H1 (cell line): Measurements from ENCODE around the gene CRHR1. TPM values are rescaled to one million over a fixed set of nuclear protein-coding genes. Genes with fewer than 3 reads are reported as not detected.

Experiments
- CTCF ChIA-PET: fragments of 300-600 bp; sonication (Branson Sonifier 250); formaldehyde crosslinking; loops from one replicate; lab custom pipeline; 2021; ENCODE audit not compliant: partially characterized antibody; lab: Charles Lee
- POLR2A ChIA-PET: fragments of 300-600 bp; sonication (Branson Sonifier 250); formaldehyde crosslinking; loops from one replicate; lab custom pipeline; 2021; ENCODE audit warnings: inconsistent platforms; ENCODE audit not compliant: partially characterized antibody; lab: Charles Lee
- DNase-seq, 2 experiments: peaks; one replicate each; pipeline versions ENCODE4 v3.0.0 to v3.0.0-alpha.2; 2010 to 2022; ENCODE audit warnings: low spot score in 2 of 2, low read depth in 1 of 2, mixed read lengths in 1 of 2
- FAIRE-seq: peaks from 2 replicates; lab custom pipeline; 2011; peaks lifted over from hg19 to GRCh38; lab: Jason Lieb, UNC
- H2AFZ ChIP-seq: 2 replicates; pipeline ENCODE4 v1.8.1; 2012; ENCODE audit warnings: low read length, inconsistent platforms
- H2AK5ac ChIP-seq: 2 replicates; pipeline ENCODE4 v1.6.1; 2013; ENCODE audit warnings: low read depth, low read length
- H2BK120ac ChIP-seq: replicated peaks from 2 replicates; pipeline ENCODE3; 2013; ENCODE audit warnings: low read depth, low read length, inconsistent platforms
- H2BK12ac ChIP-seq: 2 replicates; pipeline ENCODE4 v1.6.1; 2013; ENCODE audit warnings: low read depth, low read length
- H2BK15ac ChIP-seq: 2 replicates; pipeline ENCODE4 v1.6.1; 2013; ENCODE audit warnings: low read length
- H2BK20ac ChIP-seq: 2 replicates; pipeline ENCODE4 v1.6.1; 2013; ENCODE audit warnings: low read length
- H2BK5ac ChIP-seq: 2 replicates; pipeline ENCODE4 v1.6.1; 2013; ENCODE audit warnings: low read depth, low read length
- H3K14ac ChIP-seq: 2 replicates; pipeline ENCODE4 v1.6.1; 2013; ENCODE audit warnings: inconsistent platforms; ENCODE audit not compliant: insufficient read length
- H3K18ac ChIP-seq: 2 replicates; pipeline ENCODE4 v1.6.1; 2013; ENCODE audit warnings: low read length; ENCODE audit errors: extremely low read depth
- H3K23ac ChIP-seq: 2 replicates; pipeline ENCODE4 v1.6.1; 2013; ENCODE audit warnings: inconsistent platforms; ENCODE audit not compliant: insufficient read length
- H3K23me2 ChIP-seq: 2 replicates; pipeline ENCODE4 v1.6.1; 2013; ENCODE audit warnings: low read depth, low read length
- H3K27ac ChIP-seq: 2 replicates; pipeline ENCODE4 v1.6.1; 2011; ENCODE audit warnings: low read depth, low read length, inconsistent platforms
- H3K27me3 ChIP-seq, 4 experiments: replicated peaks in 1 of 4; 1 replicate in 1 of 4; 2 replicates in 3 of 4; pipeline versions ENCODE4 v1.6.1 to v1.8.1; 2011 to 2013; ENCODE audit warnings: low read length in 3 of 4, mild to moderate bottlenecking in 3 of 4, inconsistent platforms in 2 of 4, mixed read lengths in 2 of 4, moderate library complexity in 1 of 4; ENCODE audit not compliant: control insufficient read depth in 3 of 4, insufficient read depth in 3 of 4; ENCODE audit errors: extremely low read depth in 1 of 4
- H3K36me3 ChIP-seq, 4 experiments: 2 replicates each; pipeline versions ENCODE4 v1.6.1 to v1.8.1; 2011 to 2013; ENCODE audit warnings: mild to moderate bottlenecking in 4 of 4, low read length in 3 of 4, moderate library complexity in 2 of 4, control low read depth in 1 of 4, inconsistent platforms in 1 of 4; ENCODE audit not compliant: insufficient read depth in 4 of 4, control insufficient read depth in 2 of 4
- H3K4ac ChIP-seq: replicated peaks from 2 replicates; pipeline ENCODE3; 2013; ENCODE audit warnings: low read length, low read depth, mixed read lengths, inconsistent platforms; ENCODE audit not compliant: insufficient read length
- H3K4me1 ChIP-seq, 4 experiments: replicated peaks in 1 of 4; 1 replicate in 1 of 4; 2 replicates in 3 of 4; pipeline versions ENCODE4 v1.6.1 to v1.8.1; 2011 to 2013; ENCODE audit warnings: low read length in 3 of 4, inconsistent platforms in 2 of 4, mixed read lengths in 1 of 4; ENCODE audit not compliant: insufficient read depth in 4 of 4, control insufficient read depth in 3 of 4
- H3K4me2 ChIP-seq, 2 experiments: 2 replicates each; pipeline versions ENCODE4 v1.6.1 to v1.8.1; 2011 to 2013; ENCODE audit warnings: low read depth in 2 of 2, low read length in 2 of 2, control low read depth in 1 of 2, inconsistent platforms in 1 of 2, mild to moderate bottlenecking in 1 of 2; ENCODE audit not compliant: insufficient read depth in 1 of 2
- H3K4me3 ChIP-seq, 4 experiments: fragments of 200-600, 300-600 bp in 1 of 4; sonication (generic), shearing (Covaris generic), sonication (Bioruptor Twin) in 1 of 4; 2 replicates each; pipeline versions ENCODE4 v1.5.1 to v1.8.1; 2011 to 2016; ENCODE audit warnings: low read length in 4 of 4, low read depth in 3 of 4, control low read depth in 2 of 4, inconsistent platforms in 2 of 4, mild to moderate bottlenecking in 2 of 4, mixed read lengths in 1 of 4, moderate library complexity in 1 of 4; ENCODE audit not compliant: insufficient read depth in 2 of 4; ENCODE audit errors: extremely low read depth in 1 of 4
- H3K56ac ChIP-seq: replicated peaks from 2 replicates; pipeline ENCODE3; 2013; ENCODE audit warnings: low read depth, mild to moderate bottlenecking, mixed read lengths, low read length, inconsistent platforms; ENCODE audit not compliant: insufficient read length
- H3K79me1 ChIP-seq: 2 replicates; pipeline ENCODE4 v1.6.1; 2013; ENCODE audit warnings: low read depth, low read length, control low read depth
- H3K79me2 ChIP-seq, 2 experiments: 2 replicates each; pipeline versions ENCODE4 v1.6.1 to v1.8.1; 2012 to 2013; ENCODE audit warnings: low read length in 2 of 2, mild to moderate bottlenecking in 2 of 2, inconsistent platforms in 1 of 2; ENCODE audit not compliant: insufficient read depth in 2 of 2, control insufficient read depth in 1 of 2
- H3K9ac ChIP-seq, 4 experiments: replicated peaks in 1 of 4; 1 replicate in 1 of 4; 2 replicates in 3 of 4; pipeline versions ENCODE4 v1.6.1 to v1.8.1; 2011 to 2013; ENCODE audit warnings: low read depth in 3 of 4, low read length in 3 of 4, control low read depth in 2 of 4, mild to moderate bottlenecking in 2 of 4, moderate library complexity in 2 of 4, inconsistent platforms in 1 of 4; ENCODE audit errors: extremely low read depth in 1 of 4
- H3K9me3 ChIP-seq, 2 experiments: 2 replicates each; pipeline versions ENCODE4 v1.6.1 to v1.8.1; 2012 to 2013; ENCODE audit warnings: mild to moderate bottlenecking in 2 of 2, moderate library complexity in 2 of 2, control low read depth in 1 of 2, inconsistent platforms in 1 of 2, low read depth in 1 of 2, low read length in 1 of 2, mixed read lengths in 1 of 2; ENCODE audit not compliant: insufficient read depth in 2 of 2
- H4K20me1 ChIP-seq, 2 experiments: replicated peaks in 1 of 2; 2 replicates each; pipeline versions ENCODE3 to v1.8.1; 2011 to 2013; ENCODE audit warnings: inconsistent platforms in 2 of 2, low read length in 2 of 2, mild to moderate bottlenecking in 1 of 2; ENCODE audit not compliant: insufficient read depth in 2 of 2, control insufficient read depth in 1 of 2
- H4K5ac ChIP-seq: 2 replicates; pipeline ENCODE4 v1.6.1; 2013; ENCODE audit warnings: low read length, low read depth, mixed read lengths, inconsistent platforms; ENCODE audit not compliant: insufficient read length
- H4K8ac ChIP-seq: 2 replicates; pipeline ENCODE4 v1.8.0; 2013; ENCODE audit warnings: mild to moderate bottlenecking, moderate library complexity, low read length, inconsistent platforms; ENCODE audit not compliant: insufficient read depth; ENCODE audit errors: extremely low read depth
- H4K91ac ChIP-seq: replicated peaks from 2 replicates; pipeline ENCODE3; 2013; ENCODE audit warnings: low read length, mixed read lengths, inconsistent platforms; ENCODE audit not compliant: insufficient read length
- WGBS, 2 experiments: shearing (Covaris generic) in 1 of 2; methylation state at CpG; one replicate each; pipeline versions ENCODE4 v1.1.6 to v1.1.7; 2013 to 2015; ENCODE audit warnings: low lambda C conversion rate in 2 of 2, mixed read lengths in 2 of 2, inconsistent platforms in 1 of 2, low coverage in 1 of 2, missing lambda C conversion rate in 1 of 2; ENCODE audit not compliant: insufficient replicate concordance in 2 of 2, insufficient coverage in 1 of 2, insufficient read length in 1 of 2; ENCODE audit errors: extremely low coverage in 1 of 2, missing lambda C conversion rate in 1 of 2; 5-methylcytosine and 5-hydroxymethylcytosine counted together
- polyA plus RNA-seq, 7 experiments: library from polyadenylated mRNA; depleted of rRNA in 3 of 7; stranded (reverse) in 5 of 7; unstranded in 2 of 7; fragments of >200 nt in 5 of 7; fragments of 200-250 nt in 2 of 7; gene quantifications; 1 replicate in 5 of 7; 2 replicates in 1 of 7; 4 replicates in 1 of 7; pipeline versions ENCODE4 v1.2.1 to v1.2.3, GENCODE V29; 2011 to 2013; ENCODE audit warnings: missing spikeins in 2 of 7, mixed read lengths in 2 of 7
- total RNA-seq: library from RNA; stranded (reverse); fragmentation: NEBNext Ultra II Directional; extraction: Animal tissue kit (Norgen Biotek cat#: 25700); gene quantifications from 2 replicates; pipeline ENCODE4 v1.2.1, GENCODE V29; 2021

Gene CRHR1
- total and polyA plus RNA-seq, 2 of the 8 experiments (the other 6 are each of a cell fraction or from before 2014, with no cell fraction given) = 0.56 to 1.7 TPM

DNA sequence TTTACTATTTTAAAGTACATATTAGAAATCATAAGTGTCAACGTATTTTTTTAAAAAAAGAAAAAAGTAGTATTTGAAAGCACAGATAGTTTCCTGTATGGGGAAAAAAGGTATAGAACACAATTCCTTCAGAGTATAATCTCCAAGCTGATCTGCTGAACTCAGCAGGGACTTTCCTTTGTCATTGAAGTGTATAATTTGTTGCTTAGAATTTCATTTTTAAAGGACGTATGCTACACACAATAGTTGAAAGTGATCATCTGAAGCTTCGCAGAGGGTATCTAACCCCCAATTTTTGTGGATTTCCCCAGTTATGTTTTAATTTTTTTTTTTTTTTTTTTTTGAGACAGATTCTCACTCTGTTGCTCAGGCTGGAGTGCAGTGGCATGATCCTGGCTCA, 90.0 kb downstream of the CRHR1 start:
- FAIRE-seq = no peak
- Histone ChIP-seq H4K91ac (no peak overlapping the region), H3K4me3 (no peak overlapping the region), H3K4me1 (no peaks in the 10 kb centered on the region; a peak in 1 of 7 replicates), H3K79me1 (no peaks in the 10 kb centered on the region), H3K9ac (no peak overlapping the region), H3K27ac (no peak overlapping the region), H2AK5ac (no peak overlapping the region), H3K9me3 (peaks cover 0 to 3% of the 10 kb centered on the region in 2 experiments; a peak in 1 of 4 replicates), H2BK12ac (no peak overlapping the region), H3K23ac (no peak overlapping the region), H4K5ac (no peak overlapping the region), H3K27me3 (no peaks in the 10 kb centered on the region), H2BK15ac (no peak overlapping the region), H4K8ac (no peak overlapping the region), H3K14ac (no peak overlapping the region), H3K4me2 (no peak overlapping the region), H3K23me2 (no peaks in the 10 kb centered on the region), H3K56ac (no peak overlapping the region), H4K20me1 (no peaks in the 10 kb centered on the region), H3K18ac (no peak overlapping the region), H3K36me3 (no peaks in the 10 kb centered on the region), H2BK5ac (no peak overlapping the region), H3K4ac (no peak overlapping the region), H3K79me2 (no peaks in the 10 kb centered on the region), H2BK20ac (no peak overlapping the region), H2AFZ (no peak overlapping the region), H2BK120ac (no peak overlapping the region)
- ChIA-PET CTCF (interaction anchor here (1.1 to 1.4 kb wide), 2 partner anchors 22 to 154 kb away, joined by 4 to 5 read pairs; no protein-coding TSS in a partner anchor), POLR2A (no interaction called here)
- DNase-seq = no peak
- WGBS, 2 experiments = 86% methylated on average over 3 of the region's 3 CpGs; no CpG with 5 or more reads in 1 of the 2 experiments
